H9 (cell line): ENCODE results near the gene EFL1. TPM values are rescaled to one million over a fixed set of nuclear protein-coding genes. Genes with fewer than 3 reads are reported as not detected.

Source experiments
- DNase-seq: peaks from one replicate; pipeline ENCODE4 v3.0.0-alpha.2; 2017
- H2AFZ ChIP-seq: one replicate; pipeline ENCODE4 v1.6.1; 2013; ENCODE audit warnings: mild to moderate bottlenecking, low read length, control low read depth, moderate library complexity
- H2AK5ac ChIP-seq: 2 replicates; pipeline ENCODE4 v1.6.1; 2013; ENCODE audit warnings: low read length, control low read depth, mixed read lengths; ENCODE audit not compliant: insufficient read length
- H2BK120ac ChIP-seq: one replicate; pipeline ENCODE4 v1.6.1; 2013; ENCODE audit warnings: low read depth, mild to moderate bottlenecking, low read length, control low read depth, inconsistent platforms; ENCODE audit not compliant: poor library complexity, severe bottlenecking
- H2BK12ac ChIP-seq: 2 replicates; pipeline ENCODE4 v1.6.1; 2013; ENCODE audit warnings: low read length, control low read depth, mixed read lengths, low read depth; ENCODE audit not compliant: insufficient read length
- H2BK15ac ChIP-seq: 2 replicates; pipeline ENCODE4 v1.6.1; 2013; ENCODE audit warnings: low read depth, low read length, control low read depth
- H2BK20ac ChIP-seq: one replicate; pipeline ENCODE4 v1.6.1; 2013; ENCODE audit warnings: low read depth, mild to moderate bottlenecking, low read length, control low read depth, inconsistent platforms; ENCODE audit not compliant: poor library complexity, severe bottlenecking
- H2BK5ac ChIP-seq: 2 replicates; pipeline ENCODE4 v1.6.1; 2013; ENCODE audit warnings: low read length, control low read depth, mixed read lengths; ENCODE audit not compliant: insufficient read length
- H3K14ac ChIP-seq: 2 replicates; pipeline ENCODE4 v1.6.1; 2013; ENCODE audit warnings: low read length, control low read depth; ENCODE audit not compliant: insufficient read depth
- H3K18ac ChIP-seq: 2 replicates; pipeline ENCODE4 v1.6.1; 2013; ENCODE audit warnings: low read depth, mild to moderate bottlenecking, mixed read lengths, low read length, control low read depth; ENCODE audit not compliant: insufficient read length
- H3K23ac ChIP-seq: 2 replicates; pipeline ENCODE4 v1.6.1; 2013; ENCODE audit warnings: low read length, control low read depth, mixed read lengths, low read depth; ENCODE audit not compliant: insufficient read length
- H3K23me2 ChIP-seq: 2 replicates; pipeline ENCODE4 v1.6.1; 2013; ENCODE audit warnings: low read depth, mild to moderate bottlenecking, mixed read lengths, low read length, control low read depth; ENCODE audit not compliant: insufficient read length, poor library complexity, severe bottlenecking
- H3K27ac ChIP-seq: 2 replicates; pipeline ENCODE4 v1.5.1; 2013; ENCODE audit warnings: low read length, control low read depth, mixed read lengths, low read depth; ENCODE audit not compliant: insufficient read length
- H3K27me3 ChIP-seq: 2 replicates; pipeline ENCODE4 v1.6.1; 2013; ENCODE audit warnings: low read length, control low read depth, inconsistent platforms; ENCODE audit not compliant: insufficient read depth
- H3K4ac ChIP-seq: 2 replicates; pipeline ENCODE4 v1.6.1; 2013; ENCODE audit warnings: low read depth, mild to moderate bottlenecking, control low read depth, inconsistent platforms, low read length, moderate library complexity
- H3K4me1 ChIP-seq: 2 replicates; pipeline ENCODE4 v1.6.1; 2013; ENCODE audit warnings: low read length, control low read depth, inconsistent platforms; ENCODE audit not compliant: insufficient read depth
- H3K4me2 ChIP-seq: 2 replicates; pipeline ENCODE4 v1.6.1; 2013; ENCODE audit warnings: low read length, control low read depth, mixed read lengths; ENCODE audit not compliant: insufficient read length, insufficient read depth
- H3K56ac ChIP-seq: 2 replicates; pipeline ENCODE4 v1.6.1; 2013; ENCODE audit warnings: low read depth, mild to moderate bottlenecking, mixed read lengths, low read length, control low read depth; ENCODE audit not compliant: insufficient read length
- H3K79me1 ChIP-seq: 2 replicates; pipeline ENCODE4 v1.6.1; 2013; ENCODE audit warnings: low read depth, mild to moderate bottlenecking, moderate library complexity, low read length, control low read depth, inconsistent platforms; ENCODE audit not compliant: insufficient read depth, poor library complexity, severe bottlenecking
- H3K79me2 ChIP-seq: 2 replicates; pipeline ENCODE4 v1.6.1; 2013; ENCODE audit warnings: low read length, control low read depth, inconsistent platforms; ENCODE audit not compliant: insufficient read depth
- H3K9ac ChIP-seq: 2 replicates; pipeline ENCODE4 v1.6.1; 2013; ENCODE audit warnings: low read length, control low read depth, mixed read lengths; ENCODE audit not compliant: insufficient read length; ENCODE audit errors: extremely low read depth
- H3K9me3 ChIP-seq: one replicate; pipeline ENCODE4 v1.6.1; 2013; ENCODE audit warnings: low read depth, low read length, inconsistent platforms; ENCODE audit not compliant: control insufficient read depth
- H3T11ph ChIP-seq: one replicate; pipeline ENCODE4 v1.6.1; 2013; ENCODE audit warnings: mild to moderate bottlenecking, low read length, control low read depth, inconsistent platforms
- H4K20me1 ChIP-seq: one replicate; pipeline ENCODE4 v1.6.1; 2013; ENCODE audit not compliant: control insufficient read depth, insufficient read length, insufficient read depth
- H4K5ac ChIP-seq: 2 replicates; pipeline ENCODE4 v1.6.1; 2013; ENCODE audit warnings: low read depth, mild to moderate bottlenecking, mixed read lengths, low read length, control low read depth; ENCODE audit not compliant: insufficient read length
- H4K8ac ChIP-seq: replicated peaks from 2 replicates; pipeline ENCODE4 v1.6.1; 2013; ENCODE audit warnings: low read length, control low read depth, mixed read lengths, low read depth; ENCODE audit not compliant: insufficient read length
- H4K91ac ChIP-seq: 2 replicates; pipeline ENCODE4 v1.6.1; 2013; ENCODE audit warnings: low read depth, mild to moderate bottlenecking, moderate library complexity, mixed read lengths, low read length, control low read depth; ENCODE audit not compliant: insufficient read length
- H3K27ac Mint-ChIP-seq, 3 experiments: 2 replicates in 2 of 3; 3 replicates in 1 of 3; pipeline ENCODE4 v1.8.0; 2020 to 2021; ENCODE audit warnings: mixed read lengths in 3 of 3, mild to moderate bottlenecking in 1 of 3, moderate library complexity in 1 of 3
- H3K27me3 Mint-ChIP-seq: 2 replicates; pipeline ENCODE4 v1.8.0; 2021; ENCODE audit warnings: low read depth, mild to moderate bottlenecking, moderate library complexity, mixed read lengths
- H3K36me3 Mint-ChIP-seq, 3 experiments: 2 replicates in 2 of 3; 3 replicates in 1 of 3; pipeline ENCODE4 v1.8.0; 2020 to 2021; ENCODE audit warnings: low read depth in 3 of 3, mixed read lengths in 3 of 3; ENCODE audit not compliant: insufficient read depth in 1 of 3
- H3K4me1 Mint-ChIP-seq, 2 experiments: 2 replicates each; pipeline ENCODE4 v1.8.0; 2020; ENCODE audit warnings: mixed read lengths in 2 of 2
- H3K4me3 Mint-ChIP-seq, 2 experiments: 2 replicates in 1 of 2; 3 replicates in 1 of 2; pipeline ENCODE4 v1.8.0; 2020 to 2021; ENCODE audit warnings: mild to moderate bottlenecking in 2 of 2, mixed read lengths in 2 of 2, moderate library complexity in 1 of 2
- H3K9me3 Mint-ChIP-seq, 2 experiments: 2 replicates in 1 of 2; 3 replicates in 1 of 2; pipeline ENCODE4 v1.8.0; 2020; ENCODE audit warnings: mild to moderate bottlenecking in 2 of 2, mixed read lengths in 2 of 2, moderate library complexity in 1 of 2
- WGBS: extraction: QIAGEN DNeasy Blood & Tissue Kit; methylation state at CpG from one replicate; pipeline ENCODE4 v1.1.7; 2013; ENCODE audit warnings: missing lambda C conversion rate, low lambda C conversion rate, mixed read lengths; ENCODE audit not compliant: insufficient read length; ENCODE audit errors: extremely low coverage; 5-methylcytosine and 5-hydroxymethylcytosine counted together
- total RNA-seq: library from RNA; stranded (reverse); gene quantifications from 2 replicates; pipeline ENCODE4 v1.2.1, GENCODE V29; 2021
- TF ChIP-seq, protein P1 (sequence below): fragments of 200-600 bp; sonication (generic); conservative IDR thresholded peaks from 3 replicates; pipeline ENCODE4 v1.8.0; 2021; ENCODE audit warnings: antibody characterized with exemption, mild to moderate bottlenecking

The EFL1 gene
- total RNA-seq, 1 experiment from 2014 or later, result 29.4 TPM

DNA sequence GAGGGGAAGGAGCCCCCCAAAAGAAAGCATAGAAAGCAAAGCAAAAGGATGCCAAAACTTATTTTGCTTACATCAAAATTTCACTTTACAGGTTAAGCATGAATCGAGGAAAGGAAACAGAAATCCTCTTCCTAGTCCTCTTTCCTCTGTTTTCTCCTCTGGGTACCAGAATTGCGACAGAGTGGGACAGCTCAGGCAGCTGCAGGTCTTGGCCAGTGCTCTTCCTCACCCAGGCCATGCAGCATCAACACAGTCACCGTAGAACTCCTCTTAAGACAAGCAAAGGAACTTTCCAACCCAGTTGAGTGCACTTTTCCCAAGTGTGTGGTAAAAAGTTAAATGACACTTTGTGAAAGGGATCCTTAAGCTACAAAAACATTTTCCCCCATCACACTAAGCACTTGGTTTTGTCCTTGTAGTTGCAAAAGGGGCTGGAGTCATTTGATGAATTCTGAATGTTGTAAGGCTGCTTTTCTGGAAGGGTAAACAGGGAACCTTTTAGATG lies 170.8 kb downstream of the EFL1 start:
- no peak overlapping the region for H3K4ac ChIP-seq
- H3K9ac ChIP-seq, result no peak overlapping the region
- H3K56ac ChIP-seq, result no peak overlapping the region
- H2BK120ac ChIP-seq, result no peak overlapping the region
- H3K79me2 ChIP-seq, result no peaks in the 10 kb centered on the region
- no peak overlapping the region for H3K14ac ChIP-seq
- H2BK12ac ChIP-seq, result no peak overlapping the region
- no peaks in the 10 kb centered on the region; the same call in 1 of the 2 replicates for H3K4me1 ChIP-seq
- H2AFZ ChIP-seq, result no peak overlapping the region
- Mint-ChIP-seq H3K27me3 (no peaks in the 10 kb centered on the region), H3K4me1 (peaks cover 17 to 20% of the 10 kb centered on the region in 2 experiments), H3K36me3 (no peaks in the 10 kb centered on the region), H3K9me3 (no peaks in the 10 kb centered on the region; a peak in 1 of 5 replicates), H3K27ac (no peak overlapping the region), H3K4me3 (no peak overlapping the region)
- H3T11ph ChIP-seq, result no peak overlapping the region
- no peak overlapping the region for H3K27ac ChIP-seq
- no peak overlapping the region for H2BK20ac ChIP-seq
- H3K23me2 ChIP-seq, result no peaks in the 10 kb centered on the region
- no CpG with 5 or more reads among the region's 3 CpGs for WGBS
- TF ChIP-seq, protein P1, sequence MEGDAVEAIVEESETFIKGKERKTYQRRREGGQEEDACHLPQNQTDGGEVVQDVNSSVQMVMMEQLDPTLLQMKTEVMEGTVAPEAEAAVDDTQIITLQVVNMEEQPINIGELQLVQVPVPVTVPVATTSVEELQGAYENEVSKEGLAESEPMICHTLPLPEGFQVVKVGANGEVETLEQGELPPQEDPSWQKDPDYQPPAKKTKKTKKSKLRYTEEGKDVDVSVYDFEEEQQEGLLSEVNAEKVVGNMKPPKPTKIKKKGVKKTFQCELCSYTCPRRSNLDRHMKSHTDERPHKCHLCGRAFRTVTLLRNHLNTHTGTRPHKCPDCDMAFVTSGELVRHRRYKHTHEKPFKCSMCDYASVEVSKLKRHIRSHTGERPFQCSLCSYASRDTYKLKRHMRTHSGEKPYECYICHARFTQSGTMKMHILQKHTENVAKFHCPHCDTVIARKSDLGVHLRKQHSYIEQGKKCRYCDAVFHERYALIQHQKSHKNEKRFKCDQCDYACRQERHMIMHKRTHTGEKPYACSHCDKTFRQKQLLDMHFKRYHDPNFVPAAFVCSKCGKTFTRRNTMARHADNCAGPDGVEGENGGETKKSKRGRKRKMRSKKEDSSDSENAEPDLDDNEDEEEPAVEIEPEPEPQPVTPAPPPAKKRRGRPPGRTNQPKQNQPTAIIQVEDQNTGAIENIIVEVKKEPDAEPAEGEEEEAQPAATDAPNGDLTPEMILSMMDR, result no peak
- H2AK5ac ChIP-seq, result no peak overlapping the region
- no peak overlapping the region for H3K23ac ChIP-seq
- H3K18ac ChIP-seq, result no peak overlapping the region
- no peaks in the 10 kb centered on the region for H3K79me1 ChIP-seq
- H3K27me3 ChIP-seq, result no peaks in the 10 kb centered on the region
- no peak overlapping the region for H4K5ac ChIP-seq
- H3K4me2 ChIP-seq, result no peak overlapping the region
- no peak overlapping the region for H4K91ac ChIP-seq
- no peaks in the 10 kb centered on the region for H3K9me3 ChIP-seq
- H4K8ac ChIP-seq, result no peak overlapping the region
- H2BK15ac ChIP-seq, result no peak overlapping the region
- H2BK5ac ChIP-seq, result no peak overlapping the region
- DNase-seq, result no peak
- H4K20me1 ChIP-seq, result no peaks in the 10 kb centered on the region
